ENCODE results near the gene TMA16. TPM values are rescaled to one million over a fixed set of nuclear protein-coding genes. Genes with fewer than 3 reads are reported as not detected.
"Not testable (repeated sequence)": the region's sequence is repeated elsewhere in the genome, so short reads cannot be mapped to it uniquely, and the experiment has no call there.

The TMA16 gene
- total RNA-seq, 2 donors from 2014 or later: 11.4 to 15.2 TPM

GRCh38 chr4:163536091-163536490, 41.6 kb downstream of the TMA16 start:
- DNase-seq (ENCODE audit: low spot score): no peak
- H3K4me1 ChIP-seq: no peaks in the 10 kb centered on the region
- H3K27me3 ChIP-seq: no peaks in the 10 kb centered on the region
- no peaks in the 10 kb centered on the region for H3K36me3 ChIP-seq
- TF ChIP-seq CTCF (IDR thresholded peaks at IDR 0.05): no peak
- no peak overlapping the region for H3K4me3 ChIP-seq
- H3K27ac ChIP-seq: no peak overlapping the region
- no peaks in the 10 kb centered on the region for H3K9me3 ChIP-seq

GRCh38 chr4:163537114-163537513, 42.6 kb downstream of the TMA16 start:
- Histone ChIP-seq H3K4me1 (no peaks in the 10 kb centered on the region), H3K4me3 (no peak overlapping the region), H3K27ac (no peak overlapping the region), H3K36me3 (no peaks in the 10 kb centered on the region), H3K9me3 (no peaks in the 10 kb centered on the region), H3K27me3 (no peaks in the 10 kb centered on the region)
- no peak for DNase-seq (ENCODE audit: low spot score)
- no peak for TF ChIP-seq CTCF (IDR thresholded peaks at IDR 0.05)

- not testable (repeated sequence) for H3K36me3 ChIP-seq
Observed at GRCh38 chr4:163538820-163539219, 44.3 kb downstream of the TMA16 start.

GRCh38 chr4:163540448-163540847, 46.0 kb downstream of the TMA16 start:
- Histone ChIP-seq H3K36me3 (no peaks in the 10 kb centered on the region), H3K4me3 (no peak overlapping the region), H3K9me3 (no peaks in the 10 kb centered on the region), H3K4me1 (no peaks in the 10 kb centered on the region), H3K27me3 (no peaks in the 10 kb centered on the region), H3K27ac (no peak overlapping the region)
- TF ChIP-seq CTCF (IDR thresholded peaks at IDR 0.05): no peak
- no peak for DNase-seq (ENCODE audit: low spot score)

More at GRCh38 chr4:163538820-163539219, 44.3 kb downstream of the TMA16 start:
- H3K4me1 ChIP-seq; H3K27me3 ChIP-seq; H3K9me3 ChIP-seq; H3K4me3 ChIP-seq; DNase-seq (ENCODE audit: low spot score); H3K27ac ChIP-seq: not testable (repeated sequence)

GRCh38 chr4:163540977-163541376, 46.5 kb downstream of the TMA16 start:
- Histone ChIP-seq H3K9me3 (no peaks in the 10 kb centered on the region), H3K4me1 (no peaks in the 10 kb centered on the region), H3K27ac (no peak overlapping the region), H3K4me3 (no peak overlapping the region), H3K27me3 (no peaks in the 10 kb centered on the region), H3K36me3 (no peaks in the 10 kb centered on the region)
- no peak for TF ChIP-seq CTCF (IDR thresholded peaks at IDR 0.05)
- DNase-seq (ENCODE audit: low spot score): no peak

- H3K4me1 ChIP-seq: no peaks in the 10 kb centered on the region
- H3K9me3 ChIP-seq: no peaks in the 10 kb centered on the region
- no peak for DNase-seq (ENCODE audit: low spot score)
- no peaks in the 10 kb centered on the region for H3K27me3 ChIP-seq
- TF ChIP-seq CTCF (IDR thresholded peaks at IDR 0.05): no peak
- H3K36me3 ChIP-seq: no peaks in the 10 kb centered on the region
- no peak overlapping the region for H3K4me3 ChIP-seq
- no peak overlapping the region for H3K27ac ChIP-seq
Observed at GRCh38 chr4:163542275-163542674, 47.8 kb downstream of the TMA16 start.
